ENCODE results near the gene TECRL.

Gene TECRL

DNA sequence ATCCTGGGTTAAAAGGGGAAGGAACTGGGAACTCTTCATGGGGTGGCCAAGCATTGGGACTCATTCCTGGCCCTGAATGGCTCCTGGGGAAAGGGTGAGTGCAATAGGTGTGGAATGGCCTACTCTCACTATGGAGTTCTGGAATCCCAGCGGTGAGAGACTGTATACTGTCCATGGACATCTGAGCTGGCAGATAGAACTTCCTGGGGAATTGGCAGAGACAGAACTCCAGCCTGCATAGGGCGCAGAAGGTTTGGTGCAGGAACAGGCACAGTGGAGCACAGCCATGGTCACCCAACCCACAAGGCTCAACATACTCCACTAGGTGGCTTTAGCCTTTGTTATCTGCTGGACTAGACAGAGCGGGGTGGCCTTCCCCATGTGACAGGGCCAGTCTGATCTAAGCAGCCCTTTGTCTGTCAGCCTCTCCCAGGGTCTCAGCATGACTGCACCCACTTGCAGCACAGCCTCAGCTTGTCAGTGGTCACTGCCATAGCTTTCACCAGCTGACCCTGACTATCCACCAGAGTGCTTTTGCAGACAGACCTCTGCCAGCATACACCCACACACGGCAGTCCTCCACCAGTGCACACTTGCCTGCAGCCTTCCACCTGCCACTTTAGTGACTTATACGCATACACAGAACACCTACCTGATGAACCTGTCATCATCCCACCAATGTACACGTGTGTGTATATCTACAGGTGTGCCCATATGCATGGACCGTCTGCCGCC, 48.4 kb downstream of the TECRL start:
- H3K4me3 ChIP-seq (ENCODE audit: low read depth, low read length), result no peak overlapping the region
- TF ChIP-seq, protein P1, sequence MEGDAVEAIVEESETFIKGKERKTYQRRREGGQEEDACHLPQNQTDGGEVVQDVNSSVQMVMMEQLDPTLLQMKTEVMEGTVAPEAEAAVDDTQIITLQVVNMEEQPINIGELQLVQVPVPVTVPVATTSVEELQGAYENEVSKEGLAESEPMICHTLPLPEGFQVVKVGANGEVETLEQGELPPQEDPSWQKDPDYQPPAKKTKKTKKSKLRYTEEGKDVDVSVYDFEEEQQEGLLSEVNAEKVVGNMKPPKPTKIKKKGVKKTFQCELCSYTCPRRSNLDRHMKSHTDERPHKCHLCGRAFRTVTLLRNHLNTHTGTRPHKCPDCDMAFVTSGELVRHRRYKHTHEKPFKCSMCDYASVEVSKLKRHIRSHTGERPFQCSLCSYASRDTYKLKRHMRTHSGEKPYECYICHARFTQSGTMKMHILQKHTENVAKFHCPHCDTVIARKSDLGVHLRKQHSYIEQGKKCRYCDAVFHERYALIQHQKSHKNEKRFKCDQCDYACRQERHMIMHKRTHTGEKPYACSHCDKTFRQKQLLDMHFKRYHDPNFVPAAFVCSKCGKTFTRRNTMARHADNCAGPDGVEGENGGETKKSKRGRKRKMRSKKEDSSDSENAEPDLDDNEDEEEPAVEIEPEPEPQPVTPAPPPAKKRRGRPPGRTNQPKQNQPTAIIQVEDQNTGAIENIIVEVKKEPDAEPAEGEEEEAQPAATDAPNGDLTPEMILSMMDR (IDR thresholded peaks at IDR 0.05; ENCODE audit: low read depth, low read length), result no peak

DNA sequence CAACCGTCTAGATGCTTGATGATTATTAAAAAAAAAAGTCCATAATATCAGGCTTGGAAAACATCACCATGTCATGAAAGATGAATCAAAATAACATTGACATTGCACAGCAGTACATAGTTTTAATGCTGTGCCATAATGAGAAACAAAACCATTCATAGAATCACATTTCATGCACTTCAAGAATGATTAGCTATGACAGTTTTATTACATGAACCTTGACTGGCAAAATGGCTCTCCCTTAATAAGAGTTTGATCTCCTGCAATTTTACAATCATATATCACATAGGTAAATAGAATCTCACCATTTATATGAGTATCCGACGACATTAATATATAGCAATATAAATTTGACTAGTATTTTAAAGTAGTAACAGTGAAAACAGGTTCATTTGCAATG, 49.8 kb downstream of the TECRL start:
- H3K4me3 ChIP-seq (ENCODE audit: low read depth, low read length), result no peak overlapping the region
- TF ChIP-seq, protein P1 (IDR thresholded peaks at IDR 0.05; ENCODE audit: low read depth, low read length), result no peak

DNA sequence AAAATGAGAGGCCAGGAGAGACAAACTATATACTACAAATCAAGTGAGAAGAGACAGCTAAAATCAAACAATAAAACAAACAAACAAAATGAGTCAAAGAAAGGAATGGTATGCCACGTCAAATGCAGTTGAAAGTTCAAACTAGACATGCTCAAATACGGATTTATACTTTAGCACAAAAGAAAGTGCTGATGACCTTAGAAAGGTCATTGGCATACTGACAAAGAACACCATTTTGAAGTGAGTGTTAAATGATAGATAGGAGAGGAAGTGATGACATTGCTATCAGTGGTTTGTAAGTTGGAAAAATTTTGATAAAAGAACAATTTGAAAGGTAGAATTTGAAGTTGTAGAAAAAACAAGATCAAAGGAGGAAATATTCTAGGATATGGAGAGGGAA, 55.3 kb downstream of the TECRL start:
- TF ChIP-seq, protein P1 (IDR thresholded peaks at IDR 0.05; ENCODE audit: low read depth, low read length), result no peak
- no peak overlapping the region for H3K4me3 ChIP-seq (ENCODE audit: low read depth, low read length)

DNA sequence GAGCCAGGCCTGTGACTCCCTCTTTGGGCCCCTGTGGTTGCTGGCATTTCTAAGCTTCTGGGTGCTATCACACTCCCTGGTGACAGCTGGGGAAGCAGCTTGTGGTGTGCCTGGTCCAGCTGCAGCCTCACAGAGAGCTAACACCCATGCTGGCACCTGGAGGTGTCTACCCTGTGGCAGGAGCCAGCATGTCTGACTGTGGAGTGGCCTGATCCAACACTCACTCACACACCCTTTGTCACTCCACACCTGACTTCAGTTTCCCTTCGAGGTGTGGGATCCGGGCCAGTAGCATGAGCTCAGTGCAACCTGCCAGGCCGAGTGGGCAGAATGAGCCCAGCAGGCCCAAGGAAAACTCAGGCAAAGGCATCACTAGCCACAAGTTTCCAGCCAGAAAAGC, 67.5 kb downstream of the TECRL start:
- H3K4me3 ChIP-seq (ENCODE audit: low read depth, low read length), result no peak overlapping the region
- TF ChIP-seq, protein P1 (IDR thresholded peaks at IDR 0.05; ENCODE audit: low read depth, low read length), result no peak

DNA sequence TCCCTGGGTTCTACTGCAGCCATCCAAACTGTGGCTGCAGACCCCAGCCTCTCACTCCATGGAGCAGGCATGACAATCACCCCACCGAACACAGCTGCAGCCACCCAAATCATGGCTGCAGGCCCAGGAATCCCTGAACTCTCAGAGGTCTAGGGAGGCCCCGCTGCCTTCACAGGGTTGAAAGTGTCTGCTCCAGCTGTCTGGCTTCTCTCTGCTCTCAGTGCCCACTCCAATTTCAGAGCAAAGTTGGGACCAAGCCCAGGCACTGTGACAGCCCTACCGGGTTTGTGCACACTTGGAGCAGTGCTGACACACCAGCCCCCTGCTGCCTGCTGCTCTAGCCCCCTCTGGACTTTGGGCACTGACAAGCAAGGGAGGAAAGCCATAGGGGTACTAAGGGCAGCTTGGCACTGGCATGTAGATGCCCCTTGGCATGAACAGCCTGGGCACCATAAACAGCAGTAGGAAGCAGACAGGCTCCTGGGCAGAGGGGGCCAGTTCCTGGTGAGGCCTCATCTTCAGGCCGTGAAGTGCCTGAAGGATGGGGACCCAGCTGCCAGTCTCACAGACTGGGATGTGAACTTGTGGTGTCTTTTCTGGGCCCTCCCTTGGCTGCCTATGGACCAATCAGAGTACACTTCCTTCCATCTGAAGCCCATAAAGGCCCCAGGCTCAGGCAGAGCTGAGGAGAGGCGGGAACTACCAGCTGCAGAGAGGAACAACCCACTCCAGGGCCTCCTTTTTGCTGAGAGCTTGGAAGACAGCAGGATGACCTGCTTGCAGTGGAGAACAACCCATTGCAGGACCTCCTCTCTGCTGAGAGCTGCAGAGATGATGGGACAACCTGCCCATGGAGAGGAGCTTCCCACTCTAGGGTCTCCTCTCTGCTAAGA, 68.8 kb downstream of the TECRL start:
- TF ChIP-seq, protein P1 (IDR thresholded peaks at IDR 0.05; ENCODE audit: low read depth, low read length), result no peak
- H3K4me3 ChIP-seq (ENCODE audit: low read depth, low read length), result no peak overlapping the region

DNA sequence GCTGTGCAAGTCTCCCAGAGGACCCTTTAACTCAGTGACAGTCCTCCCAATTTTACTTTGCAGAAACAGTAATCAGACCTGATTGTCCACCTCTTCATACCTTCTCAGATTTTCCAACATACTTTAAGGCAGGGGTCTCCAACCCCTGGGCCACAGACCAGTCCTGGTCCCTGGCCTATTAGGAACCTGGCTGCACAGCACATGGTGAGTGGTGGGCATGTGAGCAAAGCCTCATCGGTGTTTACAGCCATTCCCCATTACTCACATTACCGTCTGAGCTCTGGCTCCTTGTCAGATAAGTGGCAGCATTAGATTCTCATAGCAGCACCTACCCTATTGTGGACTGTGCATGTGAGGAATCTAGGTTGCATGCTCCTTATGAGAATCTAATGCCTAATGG, 74.3 kb downstream of the TECRL start:
- TF ChIP-seq, protein P1 (IDR thresholded peaks at IDR 0.05; ENCODE audit: low read depth, low read length), result no peak
- H3K4me3 ChIP-seq (ENCODE audit: low read depth, low read length), result no peak overlapping the region

DNA sequence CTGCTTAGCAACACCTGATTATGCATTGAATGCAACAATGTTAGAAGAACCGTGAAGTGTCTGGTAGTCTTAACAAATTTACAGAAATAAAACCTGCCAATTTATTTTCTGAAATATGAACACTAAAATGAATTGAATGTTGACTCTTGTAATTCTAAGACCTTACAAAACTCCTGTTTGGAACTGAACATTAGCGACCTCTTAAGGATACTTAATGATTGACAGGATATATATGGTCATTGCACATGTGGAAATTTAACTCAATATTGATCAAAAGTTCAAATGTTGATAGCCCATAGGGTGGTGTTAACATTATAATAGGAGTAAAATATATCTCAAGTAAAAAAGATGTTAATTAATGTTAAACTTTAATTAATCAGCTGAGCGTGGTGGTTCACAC, 79.1 kb downstream of the TECRL start:
- H3K4me3 ChIP-seq (ENCODE audit: low read depth, low read length), result no peak overlapping the region
- TF ChIP-seq, protein P1 (IDR thresholded peaks at IDR 0.05; ENCODE audit: low read depth, low read length), result no peak

Data from WI38 (cell line).